ENCODE results near the gene TAF8. TPM values are rescaled to one million over a fixed set of nuclear protein-coding genes. Genes with fewer than 3 reads are reported as not detected.

TAF8 gene
- polyA plus RNA-seq, 1 of the 3 experiments (the other 2 are of a cell fraction) = 27.8 TPM

DNA sequence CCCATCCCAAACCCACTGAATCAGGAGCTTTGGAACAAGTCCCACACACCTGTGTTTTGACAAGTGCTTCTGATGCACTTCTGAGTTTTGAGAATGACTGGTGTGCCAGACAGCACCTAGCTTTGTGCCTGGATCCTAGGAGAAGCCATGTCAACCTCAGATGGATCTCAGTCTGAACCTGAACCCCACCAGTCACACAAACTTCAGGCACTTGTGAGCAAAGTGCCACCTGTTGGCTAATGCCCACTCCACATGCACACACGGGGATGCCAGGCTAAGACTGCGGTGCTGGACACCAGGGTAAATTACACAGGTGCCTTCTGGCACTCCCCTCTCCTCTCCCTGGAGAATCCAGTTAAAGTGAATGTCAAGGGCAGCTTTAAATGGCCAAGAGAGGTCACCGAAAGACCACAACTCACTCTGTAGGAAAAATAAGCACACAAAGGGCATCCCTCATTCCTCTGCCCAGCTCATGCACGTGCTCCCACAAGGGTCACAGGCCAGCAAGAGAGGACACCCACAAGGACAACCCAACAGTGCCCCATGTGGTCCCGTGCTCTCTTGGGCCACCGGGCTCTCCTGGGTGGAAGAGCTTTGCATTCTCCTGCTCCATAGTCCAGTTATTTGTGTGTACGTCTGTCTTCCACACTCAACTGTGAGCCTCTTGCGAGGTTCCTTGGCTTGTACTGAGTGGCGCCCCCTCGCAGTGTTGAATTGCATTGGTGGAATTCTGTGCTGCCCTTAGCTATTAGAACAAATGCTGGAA lies 45.6 kb downstream of the TAF8 start:
- Histone ChIP-seq H3K27me3 (ENCODE audit: insufficient read depth) (no peaks in the 10 kb centered on the region), H3K4me3 (ENCODE audit: low read depth in 2 of 2, low read length in 1 of 2) (no peak overlapping the region), H3K36me3 (replicated peaks in 1 of 2; ENCODE audit: control insufficient read depth in 1 of 2, insufficient read depth in 2 of 2, low read length in 1 of 2) (no peaks in the 10 kb centered on the region), H3F3A (replicated peaks; ENCODE audit: insufficient read depth) (no peaks in the 10 kb centered on the region), H3K9me3 (no peaks in the 10 kb centered on the region), H3K79me2 (ENCODE audit: insufficient read depth) (no peaks in the 10 kb centered on the region), H2AFZ (ENCODE audit: low read depth) (no peak overlapping the region), H3K27ac (ENCODE audit: low read depth in 2 of 2, low read length in 1 of 2) (no peak overlapping the region), H4K20me1 (ENCODE audit: insufficient read depth) (no peaks in the 10 kb centered on the region), H3K9me2 (no peaks in the 10 kb centered on the region), H3K4me1 (ENCODE audit: control insufficient read depth in 1 of 2, insufficient read depth in 2 of 2, low read depth in 1 of 2, low read length in 1 of 2) (0 out of 4 replicates have a peak, but pooled peaks cover 0 to 7% of the 10 kb centered on the region in 2 experiments), H3K4me2 (no peak overlapping the region), H3K9ac (no peak overlapping the region)
- WGBS (ENCODE audit: low lambda C conversion rate) = 83% methylated on average over 8 of the region's 10 CpGs
- no peak for TF ChIP-seq CHD2 (IDR thresholded peaks at IDR 0.05; ENCODE audit: low read length, partially characterized antibody)
- TF ChIP-seq, protein P1, sequence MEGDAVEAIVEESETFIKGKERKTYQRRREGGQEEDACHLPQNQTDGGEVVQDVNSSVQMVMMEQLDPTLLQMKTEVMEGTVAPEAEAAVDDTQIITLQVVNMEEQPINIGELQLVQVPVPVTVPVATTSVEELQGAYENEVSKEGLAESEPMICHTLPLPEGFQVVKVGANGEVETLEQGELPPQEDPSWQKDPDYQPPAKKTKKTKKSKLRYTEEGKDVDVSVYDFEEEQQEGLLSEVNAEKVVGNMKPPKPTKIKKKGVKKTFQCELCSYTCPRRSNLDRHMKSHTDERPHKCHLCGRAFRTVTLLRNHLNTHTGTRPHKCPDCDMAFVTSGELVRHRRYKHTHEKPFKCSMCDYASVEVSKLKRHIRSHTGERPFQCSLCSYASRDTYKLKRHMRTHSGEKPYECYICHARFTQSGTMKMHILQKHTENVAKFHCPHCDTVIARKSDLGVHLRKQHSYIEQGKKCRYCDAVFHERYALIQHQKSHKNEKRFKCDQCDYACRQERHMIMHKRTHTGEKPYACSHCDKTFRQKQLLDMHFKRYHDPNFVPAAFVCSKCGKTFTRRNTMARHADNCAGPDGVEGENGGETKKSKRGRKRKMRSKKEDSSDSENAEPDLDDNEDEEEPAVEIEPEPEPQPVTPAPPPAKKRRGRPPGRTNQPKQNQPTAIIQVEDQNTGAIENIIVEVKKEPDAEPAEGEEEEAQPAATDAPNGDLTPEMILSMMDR (IDR thresholded peaks at IDR 0.05) = 0 out of 2 replicates have a peak, but pooled peaks have one; percentile 20
- TF ChIP-seq, protein P2, sequence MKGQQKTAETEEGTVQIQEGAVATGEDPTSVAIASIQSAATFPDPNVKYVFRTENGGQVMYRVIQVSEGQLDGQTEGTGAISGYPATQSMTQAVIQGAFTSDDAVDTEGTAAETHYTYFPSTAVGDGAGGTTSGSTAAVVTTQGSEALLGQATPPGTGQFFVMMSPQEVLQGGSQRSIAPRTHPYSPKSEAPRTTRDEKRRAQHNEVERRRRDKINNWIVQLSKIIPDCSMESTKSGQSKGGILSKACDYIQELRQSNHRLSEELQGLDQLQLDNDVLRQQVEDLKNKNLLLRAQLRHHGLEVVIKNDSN (IDR thresholded peaks at IDR 0.05; ENCODE audit: borderline replicate concordance, low read depth) = no peak
- no peak for DNase-seq
- ChIA-PET CTCF (interaction anchor here (0.6 to 3.3 kb wide), 6 partner anchors 9 to 435 kb away, joined by 3 to 9 read pairs (median 5); no protein-coding TSS in a partner anchor), POLR2A (no interaction called here)

DNA sequence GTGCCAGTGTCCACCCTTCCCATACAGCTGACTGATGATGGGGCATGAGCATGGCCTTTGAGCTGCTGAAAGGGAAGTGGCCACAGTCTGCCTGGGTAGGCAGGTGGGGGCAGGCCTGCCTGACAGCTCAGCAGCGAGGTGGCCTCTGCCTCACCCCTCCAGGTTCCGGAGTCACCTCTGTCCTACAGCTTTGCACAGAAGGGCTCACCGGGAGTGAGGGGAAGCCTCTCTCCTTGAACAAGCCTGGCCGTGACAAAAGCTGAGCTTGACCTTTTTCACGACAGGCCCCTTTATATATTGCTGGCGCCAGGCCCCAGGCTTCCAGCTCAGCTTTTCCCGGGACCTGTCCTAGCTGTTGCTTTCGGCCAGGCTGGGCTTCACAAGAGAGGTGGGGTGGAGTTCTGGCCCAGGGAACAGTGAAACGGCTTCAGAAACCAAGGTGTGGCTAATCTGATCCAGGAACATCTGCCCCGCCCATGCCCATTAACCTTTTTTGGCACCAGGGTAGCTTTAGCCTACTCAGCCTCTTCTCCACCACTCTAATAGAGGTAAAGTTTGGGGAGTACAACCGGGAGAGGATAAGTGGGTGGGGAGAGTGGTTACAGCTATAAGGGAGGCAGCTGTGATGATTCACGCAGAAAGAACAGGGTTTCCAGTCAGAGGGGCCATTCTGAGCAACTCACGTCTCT lies 49.2 kb downstream of the TAF8 start:
- H3K79me2 ChIP-seq (ENCODE audit: insufficient read depth) = no peaks in the 10 kb centered on the region
- H3K9me3 ChIP-seq = no peaks in the 10 kb centered on the region
- no peak overlapping the region for H3K4me3 ChIP-seq (ENCODE audit: low read depth in 2 of 2, low read length in 1 of 2)
- WGBS (ENCODE audit: low lambda C conversion rate) = 79% methylated on average over 11 of the region's 13 CpGs
- no peak overlapping the region for H3K4me2 ChIP-seq
- no peak overlapping the region for H3K27ac ChIP-seq (ENCODE audit: low read depth in 2 of 2, low read length in 1 of 2)
- POLR2A ChIA-PET = no interaction called here
- H3K9ac ChIP-seq = no peak overlapping the region
- H3F3A ChIP-seq (replicated peaks; ENCODE audit: insufficient read depth) = no peaks in the 10 kb centered on the region
- H2AFZ ChIP-seq (ENCODE audit: low read depth) = peak overlapping the region; percentile 81
- no peaks in the 10 kb centered on the region for H3K27me3 ChIP-seq (ENCODE audit: insufficient read depth)
- H3K9me2 ChIP-seq = no peaks in the 10 kb centered on the region
- no peaks in the 10 kb centered on the region for H3K36me3 ChIP-seq (replicated peaks in 1 of 2; ENCODE audit: control insufficient read depth in 1 of 2, insufficient read depth in 2 of 2, low read length in 1 of 2)
- H3K4me1 ChIP-seq (ENCODE audit: control insufficient read depth in 1 of 2, insufficient read depth in 2 of 2, low read depth in 1 of 2, low read length in 1 of 2) = 0 out of 4 replicates have a peak, but pooled peaks cover 0 to 7% of the 10 kb centered on the region in 2 experiments
- H4K20me1 ChIP-seq (ENCODE audit: insufficient read depth) = no peaks in the 10 kb centered on the region
- CTCF ChIA-PET = interaction anchor here (0.6 to 1.4 kb wide), 3 partner anchors 11 to 305 kb away, joined by 3 to 8 read pairs (median 3); no protein-coding TSS in a partner anchor
- DNase-seq = no peak
- TF ChIP-seq SIN3A (IDR thresholded peaks at IDR 0.05; ENCODE audit: borderline replicate concordance, low read depth, low read length) (no peak), EP300 (IDR thresholded peaks at IDR 0.05; ENCODE audit: borderline replicate concordance in 1 of 2, low read depth in 1 of 2, low read length in 1 of 2) (no peak), RAD21 (IDR thresholded peaks at IDR 0.05; ENCODE audit: low read length) (no peak), FOXJ3 (CRISPR knock-in tag; IDR thresholded peaks at IDR 0.05) (no peak), POLR2AphosphoS5 (IDR thresholded peaks at IDR 0.05; ENCODE audit: low read depth, low read length) (no peak), NFIC (IDR thresholded peaks at IDR 0.05; ENCODE audit: borderline replicate concordance) (no peak), TCF12 (IDR thresholded peaks at IDR 0.05) (no peak), TAF1 (IDR thresholded peaks at IDR 0.05; ENCODE audit: borderline replicate concordance, low read depth, low read length) (no peak), NRF1 (IDR thresholded peaks at IDR 0.05; ENCODE audit: low read depth, low read length) (no peak)
- TF ChIP-seq, protein P3, sequence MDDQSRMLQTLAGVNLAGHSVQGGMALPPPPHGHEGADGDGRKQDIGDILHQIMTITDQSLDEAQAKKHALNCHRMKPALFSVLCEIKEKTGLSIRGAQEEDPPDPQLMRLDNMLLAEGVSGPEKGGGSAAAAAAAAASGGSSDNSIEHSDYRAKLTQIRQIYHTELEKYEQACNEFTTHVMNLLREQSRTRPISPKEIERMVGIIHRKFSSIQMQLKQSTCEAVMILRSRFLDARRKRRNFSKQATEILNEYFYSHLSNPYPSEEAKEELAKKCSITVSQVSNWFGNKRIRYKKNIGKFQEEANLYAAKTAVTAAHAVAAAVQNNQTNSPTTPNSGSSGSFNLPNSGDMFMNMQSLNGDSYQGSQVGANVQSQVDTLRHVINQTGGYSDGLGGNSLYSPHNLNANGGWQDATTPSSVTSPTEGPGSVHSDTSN (IDR thresholded peaks at IDR 0.05) = no peak
- TF ChIP-seq, protein P1 (IDR thresholded peaks at IDR 0.05) = no peak
- TF ChIP-seq, protein P4, sequence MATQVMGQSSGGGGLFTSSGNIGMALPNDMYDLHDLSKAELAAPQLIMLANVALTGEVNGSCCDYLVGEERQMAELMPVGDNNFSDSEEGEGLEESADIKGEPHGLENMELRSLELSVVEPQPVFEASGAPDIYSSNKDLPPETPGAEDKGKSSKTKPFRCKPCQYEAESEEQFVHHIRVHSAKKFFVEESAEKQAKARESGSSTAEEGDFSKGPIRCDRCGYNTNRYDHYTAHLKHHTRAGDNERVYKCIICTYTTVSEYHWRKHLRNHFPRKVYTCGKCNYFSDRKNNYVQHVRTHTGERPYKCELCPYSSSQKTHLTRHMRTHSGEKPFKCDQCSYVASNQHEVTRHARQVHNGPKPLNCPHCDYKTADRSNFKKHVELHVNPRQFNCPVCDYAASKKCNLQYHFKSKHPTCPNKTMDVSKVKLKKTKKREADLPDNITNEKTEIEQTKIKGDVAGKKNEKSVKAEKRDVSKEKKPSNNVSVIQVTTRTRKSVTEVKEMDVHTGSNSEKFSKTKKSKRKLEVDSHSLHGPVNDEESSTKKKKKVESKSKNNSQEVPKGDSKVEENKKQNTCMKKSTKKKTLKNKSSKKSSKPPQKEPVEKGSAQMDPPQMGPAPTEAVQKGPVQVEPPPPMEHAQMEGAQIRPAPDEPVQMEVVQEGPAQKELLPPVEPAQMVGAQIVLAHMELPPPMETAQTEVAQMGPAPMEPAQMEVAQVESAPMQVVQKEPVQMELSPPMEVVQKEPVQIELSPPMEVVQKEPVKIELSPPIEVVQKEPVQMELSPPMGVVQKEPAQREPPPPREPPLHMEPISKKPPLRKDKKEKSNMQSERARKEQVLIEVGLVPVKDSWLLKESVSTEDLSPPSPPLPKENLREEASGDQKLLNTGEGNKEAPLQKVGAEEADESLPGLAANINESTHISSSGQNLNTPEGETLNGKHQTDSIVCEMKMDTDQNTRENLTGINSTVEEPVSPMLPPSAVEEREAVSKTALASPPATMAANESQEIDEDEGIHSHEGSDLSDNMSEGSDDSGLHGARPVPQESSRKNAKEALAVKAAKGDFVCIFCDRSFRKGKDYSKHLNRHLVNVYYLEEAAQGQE (IDR thresholded peaks at IDR 0.05; ENCODE audit: low read depth, low read length) = no peak

All from SK-N-SH (cell line).